GM12864 (cell line): Measurements from ENCODE around the gene PCYT2.

ENCODE experiments used
- DNase-seq: peaks from one replicate; pipeline ENCODE4 v3.0.0-alpha.2; 2011; ENCODE audit warnings: low read depth
- H3K4me3 ChIP-seq: 2 replicates; pipeline ENCODE4 v1.5.1; 2011; ENCODE audit warnings: mild to moderate bottlenecking, low read depth, low read length, control low read depth
- TF ChIP-seq, protein P1 (sequence below): IDR thresholded peaks from 2 replicates; pipeline ENCODE4 v1.5.1; 2011; ENCODE audit warnings: low read depth, mild to moderate bottlenecking, moderate library complexity, low read length, control low read depth, inconsistent platforms; ENCODE audit errors: missing control alignments

Gene PCYT2

DNA sequence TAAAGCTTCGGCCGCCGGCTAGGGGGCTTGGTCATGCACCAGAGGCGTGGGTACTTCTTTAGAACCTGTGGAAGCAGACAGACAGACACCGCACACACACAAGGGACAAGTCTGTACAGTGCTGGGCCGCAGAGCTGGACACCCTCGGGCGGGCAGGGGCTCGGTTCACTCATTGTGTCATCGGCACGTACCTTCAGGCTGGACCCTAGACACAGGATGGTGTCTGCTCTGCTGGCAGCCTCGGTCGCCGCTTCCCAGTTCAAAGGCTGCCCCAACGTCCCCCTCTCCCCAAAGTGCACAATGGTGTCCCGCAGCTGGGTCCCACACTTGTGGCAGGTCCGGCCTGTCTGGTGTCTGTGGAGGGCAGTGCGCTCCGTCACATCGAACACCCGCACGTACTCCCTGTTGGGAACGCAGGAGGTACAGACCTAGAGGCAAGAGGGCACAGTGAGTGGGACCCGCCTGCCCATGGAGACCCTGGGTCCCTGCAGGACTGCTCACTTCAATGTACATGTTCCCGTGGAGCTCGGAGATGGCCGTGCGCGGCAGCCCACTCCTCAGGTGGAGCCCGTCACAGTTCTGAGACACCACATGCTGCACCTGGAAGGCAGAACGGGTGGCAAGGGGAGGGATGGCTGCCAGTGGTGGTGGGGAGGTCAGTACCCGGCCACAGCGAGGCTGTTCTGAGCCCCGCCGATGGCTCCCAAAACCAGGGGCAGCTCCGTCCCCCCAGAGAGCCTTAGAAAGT is 3.1 kb upstream of the PCYT2 start:
- no peak for DNase-seq
- TF ChIP-seq, protein P1, sequence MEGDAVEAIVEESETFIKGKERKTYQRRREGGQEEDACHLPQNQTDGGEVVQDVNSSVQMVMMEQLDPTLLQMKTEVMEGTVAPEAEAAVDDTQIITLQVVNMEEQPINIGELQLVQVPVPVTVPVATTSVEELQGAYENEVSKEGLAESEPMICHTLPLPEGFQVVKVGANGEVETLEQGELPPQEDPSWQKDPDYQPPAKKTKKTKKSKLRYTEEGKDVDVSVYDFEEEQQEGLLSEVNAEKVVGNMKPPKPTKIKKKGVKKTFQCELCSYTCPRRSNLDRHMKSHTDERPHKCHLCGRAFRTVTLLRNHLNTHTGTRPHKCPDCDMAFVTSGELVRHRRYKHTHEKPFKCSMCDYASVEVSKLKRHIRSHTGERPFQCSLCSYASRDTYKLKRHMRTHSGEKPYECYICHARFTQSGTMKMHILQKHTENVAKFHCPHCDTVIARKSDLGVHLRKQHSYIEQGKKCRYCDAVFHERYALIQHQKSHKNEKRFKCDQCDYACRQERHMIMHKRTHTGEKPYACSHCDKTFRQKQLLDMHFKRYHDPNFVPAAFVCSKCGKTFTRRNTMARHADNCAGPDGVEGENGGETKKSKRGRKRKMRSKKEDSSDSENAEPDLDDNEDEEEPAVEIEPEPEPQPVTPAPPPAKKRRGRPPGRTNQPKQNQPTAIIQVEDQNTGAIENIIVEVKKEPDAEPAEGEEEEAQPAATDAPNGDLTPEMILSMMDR = no peak
- no peak overlapping the region for H3K4me3 ChIP-seq

DNA sequence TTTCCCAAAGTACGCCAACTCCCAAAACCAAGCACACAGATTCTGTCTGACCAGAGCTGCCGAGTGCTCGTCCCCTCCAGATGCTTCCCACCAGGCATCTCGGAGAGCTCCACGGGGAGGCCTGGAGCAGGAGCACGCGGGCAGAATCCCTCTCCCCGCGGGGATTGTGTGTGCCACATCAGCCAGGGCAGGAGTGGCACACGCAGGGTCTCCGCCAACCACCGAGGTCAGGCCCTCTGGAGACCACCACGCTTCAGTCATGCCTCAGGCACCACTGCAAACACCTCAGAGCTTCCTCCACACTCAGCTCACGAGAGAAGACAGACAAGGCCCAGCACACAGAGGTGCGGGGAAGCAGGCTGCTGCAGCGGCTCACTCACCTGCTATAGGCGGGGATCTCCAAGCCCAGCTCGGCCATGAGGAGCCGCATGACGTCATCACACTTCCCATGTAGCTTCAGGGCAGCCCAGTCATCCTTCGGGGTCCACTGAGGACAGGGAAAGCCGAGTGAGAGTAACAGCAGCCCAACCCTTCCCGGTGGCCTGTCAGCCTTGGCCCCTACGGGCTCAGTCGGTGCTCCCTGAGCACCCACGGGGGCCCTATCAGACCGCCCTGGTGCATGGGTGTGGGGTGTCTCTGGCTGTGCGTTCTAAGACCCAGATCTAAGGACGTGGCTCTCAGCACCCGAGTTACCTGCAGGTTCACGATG is 2.3 kb upstream of the PCYT2 start:
- DNase-seq = no peak
- TF ChIP-seq, protein P1 = no peak
- H3K4me3 ChIP-seq = no peak overlapping the region

DNA sequence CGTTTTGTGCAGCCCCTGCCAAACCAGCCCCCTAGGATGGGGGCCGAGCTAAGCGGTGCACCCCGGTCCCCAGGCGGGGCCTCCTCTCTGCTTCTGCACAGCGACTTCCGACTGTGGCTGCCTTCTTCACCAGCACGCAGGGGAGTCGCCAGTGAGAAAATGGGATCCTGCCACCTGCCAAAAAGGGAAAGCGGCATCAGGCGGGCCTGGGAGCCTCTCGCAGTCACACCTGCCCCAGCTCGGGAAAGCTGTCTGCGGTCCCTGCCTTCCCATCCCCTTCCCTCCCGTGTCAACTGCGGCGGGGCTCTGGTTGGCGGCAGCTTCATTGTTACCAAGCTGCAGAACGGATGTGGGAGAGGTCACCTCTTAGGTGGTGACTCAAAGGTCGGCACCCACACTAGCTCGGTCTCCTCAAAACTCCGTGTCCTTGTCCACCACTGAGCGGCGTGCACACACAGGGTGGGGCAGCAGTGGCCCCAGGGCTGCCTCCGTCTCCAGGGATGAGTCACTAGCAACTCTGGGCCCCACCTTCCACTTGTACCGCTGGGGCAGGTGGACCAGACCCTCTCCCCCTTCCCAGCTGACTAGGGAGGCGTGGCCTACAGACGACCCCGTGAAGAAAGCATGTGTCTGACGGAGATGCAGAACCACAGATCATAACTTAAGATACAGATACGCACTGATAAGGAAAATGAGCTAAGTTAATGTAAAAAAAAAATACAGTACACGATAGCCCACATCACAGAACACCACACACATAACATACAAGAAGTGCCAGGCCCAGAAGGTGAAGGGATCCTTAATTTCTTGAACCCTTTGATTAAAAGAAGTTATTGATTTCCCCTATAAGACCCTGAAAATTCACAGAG is 1.5 kb upstream of the PCYT2 start:
- TF ChIP-seq, protein P1 = no peak
- no peak for DNase-seq
- H3K4me3 ChIP-seq = no peak overlapping the region

DNA sequence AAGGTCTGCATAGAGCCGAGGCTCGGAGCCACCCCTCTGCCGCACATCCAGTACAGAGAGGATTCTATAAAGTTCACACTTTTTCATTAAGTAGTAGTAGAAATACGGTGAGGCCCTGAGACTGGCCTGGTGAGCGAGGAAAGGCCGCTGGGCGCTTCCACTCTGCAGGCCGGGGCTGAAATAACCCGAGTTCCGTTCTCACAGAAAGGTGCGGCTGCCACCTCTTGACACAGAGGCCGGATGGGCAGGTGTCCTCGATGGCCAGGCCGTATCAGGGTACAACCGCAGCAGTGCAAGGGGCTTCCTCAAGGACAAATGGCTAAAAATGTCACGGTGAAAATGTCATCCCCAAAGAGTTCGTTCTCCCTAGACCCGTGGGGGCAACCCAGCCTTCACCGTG is 770 bp upstream of the PCYT2 start:
- no peak overlapping the region for H3K4me3 ChIP-seq
- TF ChIP-seq, protein P1 = no peak
- DNase-seq = no peak

DNA sequence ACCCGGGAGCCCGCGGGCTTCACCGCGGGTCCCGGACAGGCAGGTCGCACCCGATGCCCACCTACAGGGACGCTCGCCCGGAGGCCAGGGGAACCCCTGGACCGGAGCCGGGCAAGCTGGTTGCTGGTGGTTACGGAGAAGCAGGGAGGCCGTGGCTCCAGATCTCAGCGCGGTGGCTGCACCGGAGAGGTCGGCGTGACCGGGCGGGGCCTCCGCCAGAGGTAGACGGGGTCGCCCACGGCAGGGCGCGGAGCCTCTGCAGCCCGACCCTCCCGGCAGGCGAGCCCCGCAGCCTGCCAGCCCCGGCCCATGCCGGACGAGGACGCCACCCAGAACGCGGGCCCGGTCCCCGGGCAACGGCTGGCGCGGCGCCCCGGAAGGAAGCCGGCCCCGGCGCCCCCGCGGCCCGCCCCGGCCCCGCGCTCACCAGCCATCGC is 341 bp downstream of the PCYT2 start:
- DNase-seq = no peak
- H3K4me3 ChIP-seq = peak overlapping the region; percentile 89
- TF ChIP-seq, protein P1 = no peak

DNA sequence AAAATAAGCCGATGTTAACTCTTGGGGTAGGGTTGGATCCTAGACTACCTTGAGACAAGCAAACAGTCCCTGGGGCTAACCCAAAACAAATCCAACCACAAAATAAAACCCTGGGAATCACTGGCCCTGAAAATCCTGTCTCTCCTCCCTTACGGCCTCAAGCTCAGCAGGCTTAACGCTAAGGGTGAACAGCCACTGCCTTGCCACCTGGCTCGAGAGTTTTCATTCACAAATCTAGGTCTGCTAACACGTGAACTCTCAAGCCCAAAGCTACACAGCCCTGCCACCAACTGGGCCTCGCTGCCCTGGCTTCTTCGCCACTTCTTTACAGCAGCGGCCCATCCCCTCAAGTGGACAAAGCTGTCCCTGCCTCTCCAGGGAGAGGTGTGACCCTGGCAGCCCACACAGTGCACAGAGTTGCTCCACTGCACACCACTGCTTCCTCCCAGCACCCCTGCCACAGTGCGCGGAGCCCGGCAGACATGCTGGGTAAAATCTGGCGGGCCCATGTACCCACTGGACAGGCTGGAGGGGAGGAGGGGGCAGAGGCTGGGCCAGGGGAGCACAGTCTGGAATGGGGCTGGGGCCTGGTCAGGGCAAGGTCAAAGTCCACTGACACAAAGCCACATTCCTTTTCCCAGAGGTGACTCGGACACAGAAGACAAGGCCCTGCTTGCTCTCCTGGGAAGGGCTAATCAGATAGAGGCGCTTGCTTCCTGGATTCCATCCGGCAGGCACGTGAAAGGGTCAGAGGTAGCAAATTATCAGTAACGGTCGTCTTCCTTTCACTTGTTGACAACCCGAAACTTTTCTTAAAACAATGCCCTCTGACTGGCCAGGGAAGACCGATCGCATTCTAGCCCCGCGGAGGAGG is 996 bp downstream of the PCYT2 start:
- TF ChIP-seq, protein P1 = no peak
- peak overlapping the region; percentile 89 for H3K4me3 ChIP-seq
- DNase-seq = no peak
